Ovary (tissue), 3 donors: ENCODE data around the gene SHISA3.

ENCODE experiments used
- EP300 ChIP-seq: sonication (generic); formaldehyde crosslinking; IDR thresholded peaks from one replicate; pipeline ENCODE4 v1.6.1; 2017; ENCODE audit warnings: antibody characterized with exemption
- POLR2A ChIP-seq: fragments of 450-650 bp; IDR thresholded peaks from one replicate; pipeline ENCODE4 v1.6.1; 2017; ENCODE audit warnings: antibody characterized with exemption, mild to moderate bottlenecking, moderate library complexity
- TF ChIP-seq, protein P1 (sequence below), 3 donors: fragments of 450-650 bp in 2 of 3; fragments of 200-600 bp in 1 of 3; IDR thresholded peaks; one replicate each; pipeline versions ENCODE4 v1.5.1 to v1.8.0; 2016 to 2022; ENCODE audit warnings: antibody characterized with exemption in 3 of 3, mild to moderate bottlenecking in 1 of 3
- donor health status: DM: no; HTN: no; CAD: no.

DNA sequence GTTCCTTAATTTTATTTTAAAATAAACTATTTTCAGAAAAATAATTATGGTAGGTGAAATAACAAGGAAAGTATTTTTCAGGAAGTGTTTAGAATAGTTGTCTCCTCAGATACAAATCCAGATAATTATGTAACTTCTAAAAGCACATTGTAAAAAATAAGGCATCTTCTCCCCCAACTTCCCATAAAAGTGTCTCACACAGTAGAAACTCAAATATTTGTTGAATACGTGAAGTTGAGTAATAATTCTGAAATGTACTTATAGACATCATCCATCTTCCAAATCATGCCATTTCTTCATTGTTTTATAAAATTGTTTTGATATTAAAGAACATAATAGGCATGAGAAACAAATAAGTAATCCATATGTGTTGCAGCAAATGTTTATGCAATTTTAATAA lies 18.0 kb downstream of the SHISA3 start:
- TF ChIP-seq, protein P1, sequence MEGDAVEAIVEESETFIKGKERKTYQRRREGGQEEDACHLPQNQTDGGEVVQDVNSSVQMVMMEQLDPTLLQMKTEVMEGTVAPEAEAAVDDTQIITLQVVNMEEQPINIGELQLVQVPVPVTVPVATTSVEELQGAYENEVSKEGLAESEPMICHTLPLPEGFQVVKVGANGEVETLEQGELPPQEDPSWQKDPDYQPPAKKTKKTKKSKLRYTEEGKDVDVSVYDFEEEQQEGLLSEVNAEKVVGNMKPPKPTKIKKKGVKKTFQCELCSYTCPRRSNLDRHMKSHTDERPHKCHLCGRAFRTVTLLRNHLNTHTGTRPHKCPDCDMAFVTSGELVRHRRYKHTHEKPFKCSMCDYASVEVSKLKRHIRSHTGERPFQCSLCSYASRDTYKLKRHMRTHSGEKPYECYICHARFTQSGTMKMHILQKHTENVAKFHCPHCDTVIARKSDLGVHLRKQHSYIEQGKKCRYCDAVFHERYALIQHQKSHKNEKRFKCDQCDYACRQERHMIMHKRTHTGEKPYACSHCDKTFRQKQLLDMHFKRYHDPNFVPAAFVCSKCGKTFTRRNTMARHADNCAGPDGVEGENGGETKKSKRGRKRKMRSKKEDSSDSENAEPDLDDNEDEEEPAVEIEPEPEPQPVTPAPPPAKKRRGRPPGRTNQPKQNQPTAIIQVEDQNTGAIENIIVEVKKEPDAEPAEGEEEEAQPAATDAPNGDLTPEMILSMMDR (IDR thresholded peaks at IDR 0.05) = no peak
- TF ChIP-seq POLR2A (no peak), EP300 (no peak)
